Adrenal gland (tissue), 12 donors: ENCODE measurements around the gene MOGAT3. TPM values are rescaled to one million over a fixed set of nuclear protein-coding genes. Genes with fewer than 3 reads are reported as not detected.

Source experiments
- DNase-seq, 7 donors: peaks; one replicate each; pipeline ENCODE4 v3.0.0-alpha.2; 2019 to 2020
- H3K27ac ChIP-seq, 5 donors: fragments of 200-600 bp; sonication (generic) in 4 of 5; 1 replicate in 3 of 5; 2 replicates in 2 of 5; pipeline versions ENCODE4 v1.5.1 to v1.8.0; 2016 to 2020; ENCODE audit warnings: mild to moderate bottlenecking in 1 of 5
- H3K27me3 ChIP-seq: fragments of 200-600 bp; 2 replicates; pipeline ENCODE4 v1.8.0; 2021
- H3K36me3 ChIP-seq, 2 donors: fragments of 200-600 bp; replicated peaks in 1 of 2; 1 replicate in 1 of 2; 2 replicates in 1 of 2; pipeline versions ENCODE4 v1.5.1 to v1.8.0; 2018 to 2022
- H3K4me1 ChIP-seq, 2 donors: fragments of 200-600 bp; replicated peaks in 1 of 2; 1 replicate in 1 of 2; 2 replicates in 1 of 2; pipeline versions ENCODE4 v1.5.1 to v1.8.0; 2018 to 2021
- H3K4me3 ChIP-seq, 4 donors: fragments of 200-600 bp; sonication (generic) in 3 of 4; one replicate each; pipeline ENCODE4 v1.5.1; 2016 to 2018
- H3K9me3 ChIP-seq, 3 donors: fragments of 200-600 bp; sonication (generic) in 1 of 3; replicated peaks in 1 of 3; 1 replicate in 2 of 3; 2 replicates in 1 of 3; pipeline versions ENCODE4 v1.5.1 to v1.8.0; 2016 to 2021
- POLR2A ChIP-seq, 2 donors: fragments of 450-650 bp; IDR thresholded peaks; one replicate each; pipeline ENCODE4 v1.6.1; 2017; ENCODE audit warnings: antibody characterized with exemption in 2 of 2, mild to moderate bottlenecking in 2 of 2, moderate library complexity in 1 of 2
- WGBS, 4 donors: extraction: QIAGEN DNeasy Blood & Tissue Kit in 2 of 4; methylation state at CpG; one replicate each; pipeline versions ENCODE4 v1.1.5 to v1.1.7; 2013 to 2017; 5-methylcytosine and 5-hydroxymethylcytosine counted together
- intact Hi-C, 2 donors: fragments of 100-400 bp; cut with DNase I; formaldehyde crosslinking; loops; one replicate each; pipeline versions ENCODE4 v1.14.1 to v1.15.0; 2022 to 2023
- polyA plus RNA-seq, 3 donors: library from polyadenylated mRNA; stranded (reverse); fragments of 200-250 nt in 2 of 3; fragments of 350-450 nt in 1 of 3; fragmentation: Illumina TruSeq in 1 of 3; extraction: RNeasy Lipid Tissue Mini Kit (QIAGEN cat#74804) in 1 of 3; gene quantifications; one replicate each; pipeline ENCODE4 v1.2.3, GENCODE V29; 2013 to 2014
- total RNA-seq, 9 donors: library from RNA; depleted of rRNA in 4 of 9; stranded (reverse); fragments of >200 nt in 4 of 9; fragments of 120-200 nt in 1 of 9; fragmentation: NEBNext Ultra II Directional in 1 of 9; extraction: Animal tissue kit (Norgen Biotek cat#: 25700) in 1 of 9; gene quantifications; one replicate each; pipeline versions ENCODE4 v1.1.0 to v1.2.4, GENCODE V29; 2013 to 2023
- TF ChIP-seq, protein P1 (sequence below), 6 experiments: fragments of 450-650 bp in 4 of 6; fragments of 200-600 bp in 2 of 6; sonication (generic) in 1 of 6; IDR thresholded peaks; 1 replicate in 5 of 6; 2 replicates in 1 of 6; pipeline versions ENCODE4 v1.5.1 to v1.8.0; 2016 to 2021; ENCODE audit warnings: antibody characterized with exemption in 6 of 6, mild to moderate bottlenecking in 2 of 6, moderate library complexity in 1 of 6
- donor health status: healthy with polysubstance abuse.
- donor health status: Bipolar disorder and iron deficiency.
- donor health status: DM: yes; HTN: yes; CAD: no.
- donor health status: DM: no; HTN: no; CAD: no.
- donor health status: DM: no; HTN: no; CAD: no.
- donor health status: DM: yes; HTN: yes; CAD: no.

MOGAT3 gene
- total and polyA plus RNA-seq, 12 donors, result not detected

DNA sequence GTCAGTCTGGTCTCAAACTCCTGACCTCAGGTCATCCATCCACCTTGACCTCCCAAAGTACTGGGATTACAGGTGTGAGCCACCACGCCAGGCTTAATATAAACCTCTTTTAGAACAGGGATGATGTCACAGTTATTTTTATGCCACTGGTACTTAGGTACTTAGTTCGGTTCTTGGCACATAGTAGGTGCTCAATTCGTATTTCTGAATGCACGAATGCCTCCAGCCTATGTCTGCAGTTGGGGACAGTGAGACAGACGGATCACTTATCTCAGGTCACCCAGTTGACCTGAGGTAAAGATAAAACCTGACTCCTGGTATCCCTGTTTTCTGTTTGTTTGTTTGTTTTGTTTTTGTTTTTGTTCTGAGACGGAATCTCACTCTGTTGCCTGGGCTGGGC is 14.6 kb downstream of the MOGAT3 start:
- WGBS, 4 donors, result 43 to 68% (median 55%) methylated on average over 6 of the region's 6 CpGs
- H3K4me3 ChIP-seq, result no peak overlapping the region

DNA sequence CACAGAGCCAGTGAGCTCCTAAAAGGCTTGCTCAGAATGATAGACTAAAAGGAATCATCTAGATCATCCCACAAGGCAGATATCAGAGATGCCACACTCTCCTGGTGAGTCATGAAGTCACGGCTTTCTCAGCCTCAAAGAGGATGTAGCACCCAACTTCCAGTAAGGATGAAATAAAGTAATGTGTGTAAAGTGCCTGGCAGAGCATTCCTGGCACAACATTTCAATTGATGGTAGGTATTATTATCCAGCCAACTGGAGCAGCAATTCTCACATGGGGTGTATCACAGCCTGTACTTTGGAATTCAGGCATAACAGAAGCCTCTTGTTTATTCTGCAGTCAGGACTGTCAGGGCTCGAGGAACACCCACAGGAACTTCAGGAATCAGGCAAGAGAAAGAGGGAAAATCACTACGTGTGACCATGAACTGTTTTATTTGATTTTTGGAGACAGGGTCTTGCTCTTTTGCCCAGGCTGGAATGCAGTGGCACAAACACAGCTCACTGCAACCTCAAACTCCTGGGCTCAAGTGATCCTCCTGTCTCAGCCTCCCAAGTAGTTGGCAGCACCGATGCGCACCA is 15.5 kb downstream of the MOGAT3 start:
- no peak overlapping the region for H3K27ac ChIP-seq
- H3K36me3 ChIP-seq, result no peaks in the 10 kb centered on the region
- no peak for DNase-seq
- intact Hi-C loops, result no loop called here
- no peak for TF ChIP-seq POLR2A (IDR thresholded peaks at IDR 0.05)
- TF ChIP-seq, protein P1, sequence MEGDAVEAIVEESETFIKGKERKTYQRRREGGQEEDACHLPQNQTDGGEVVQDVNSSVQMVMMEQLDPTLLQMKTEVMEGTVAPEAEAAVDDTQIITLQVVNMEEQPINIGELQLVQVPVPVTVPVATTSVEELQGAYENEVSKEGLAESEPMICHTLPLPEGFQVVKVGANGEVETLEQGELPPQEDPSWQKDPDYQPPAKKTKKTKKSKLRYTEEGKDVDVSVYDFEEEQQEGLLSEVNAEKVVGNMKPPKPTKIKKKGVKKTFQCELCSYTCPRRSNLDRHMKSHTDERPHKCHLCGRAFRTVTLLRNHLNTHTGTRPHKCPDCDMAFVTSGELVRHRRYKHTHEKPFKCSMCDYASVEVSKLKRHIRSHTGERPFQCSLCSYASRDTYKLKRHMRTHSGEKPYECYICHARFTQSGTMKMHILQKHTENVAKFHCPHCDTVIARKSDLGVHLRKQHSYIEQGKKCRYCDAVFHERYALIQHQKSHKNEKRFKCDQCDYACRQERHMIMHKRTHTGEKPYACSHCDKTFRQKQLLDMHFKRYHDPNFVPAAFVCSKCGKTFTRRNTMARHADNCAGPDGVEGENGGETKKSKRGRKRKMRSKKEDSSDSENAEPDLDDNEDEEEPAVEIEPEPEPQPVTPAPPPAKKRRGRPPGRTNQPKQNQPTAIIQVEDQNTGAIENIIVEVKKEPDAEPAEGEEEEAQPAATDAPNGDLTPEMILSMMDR (IDR thresholded peaks at IDR 0.05), result no peak
- H3K4me3 ChIP-seq, result no peak overlapping the region
- H3K9me3 ChIP-seq, result no peaks in the 10 kb centered on the region
- 37 to 54% (median 51%) methylated on average over 5 of the region's 5 CpGs for WGBS, 4 donors
- no peaks in the 10 kb centered on the region for H3K4me1 ChIP-seq
- H3K27me3 ChIP-seq, result peaks cover 20% of the 10 kb centered on the region

More for the DNA sequence above, 14.6 kb downstream of the MOGAT3 start:
- Histone ChIP-seq H3K27ac (no peak overlapping the region), H3K27me3 (peaks cover 11% of the 10 kb centered on the region), H3K36me3 (no peaks in the 10 kb centered on the region), H3K4me1 (no peaks in the 10 kb centered on the region), H3K9me3 (no peaks in the 10 kb centered on the region)
- intact Hi-C loops, result no loop called here
- no peak for TF ChIP-seq POLR2A (IDR thresholded peaks at IDR 0.05)
- TF ChIP-seq, protein P1 (IDR thresholded peaks at IDR 0.05), result no peak
- DNase-seq, result no peak

DNA sequence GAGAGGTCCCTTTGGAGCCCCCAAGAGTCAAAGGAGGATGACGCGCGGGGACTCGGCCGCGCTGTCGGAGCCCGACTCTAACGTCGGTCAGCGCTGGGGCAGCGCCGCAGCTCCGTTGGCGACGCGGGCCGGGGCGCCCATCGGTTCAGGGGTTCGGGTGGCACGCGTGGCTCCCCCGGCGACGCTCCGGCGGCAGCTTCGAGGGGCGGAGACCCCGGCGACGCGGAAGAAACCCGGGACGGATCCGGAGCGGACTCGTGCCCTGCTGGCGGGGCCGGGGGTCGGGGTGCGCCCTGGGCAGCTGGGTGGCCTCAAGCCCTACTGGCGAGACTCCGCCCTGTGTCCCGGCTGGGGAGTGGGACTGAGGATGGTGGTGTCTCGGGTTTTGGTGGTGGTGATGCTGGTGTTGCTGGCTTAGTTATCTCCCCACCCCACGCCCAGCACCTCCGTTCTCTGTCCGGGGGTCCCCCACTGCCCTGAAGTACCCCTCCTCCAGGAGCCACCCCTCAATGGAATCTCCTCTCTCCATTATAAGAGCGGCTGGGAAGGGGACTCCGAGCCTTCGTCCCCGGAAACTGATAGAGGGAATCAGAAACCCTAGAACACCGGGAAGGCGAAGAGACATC is 20.6 kb downstream of the MOGAT3 start, which contains the start of gene NAT16:
NAT16 (minus strand) TSS at position 164 of the 626 bp plus-strand sequence. CDS start 5,486 bp downstream, outside the sequence.
- TF ChIP-seq POLR2A (IDR thresholded peaks at IDR 0.05), result no peak
- TF ChIP-seq, protein P1 (IDR thresholded peaks at IDR 0.05), result no peak
- Histone ChIP-seq H3K9me3 (no peaks in the 10 kb centered on the region), H3K27me3 (peaks cover 59% of the 10 kb centered on the region), H3K4me1 (peaks cover 0 to 5% of the 10 kb centered on the region in 2 donors), H3K4me3 (no peak within 1 kb of the TSS), H3K36me3 (no peaks in the 10 kb centered on the region), H3K27ac (no peak within 1 kb of the TSS)
- no peak for DNase-seq
- 3 to 5% (median 4%) methylated on average over 14 to 56 of the region's 56 CpGs for WGBS, 4 donors
- intact Hi-C loops, result loop anchor here in 1 of 2 donors (5.0 kb wide), 1 partner anchor 52 kb away; no protein-coding TSS in a partner anchor

DNA sequence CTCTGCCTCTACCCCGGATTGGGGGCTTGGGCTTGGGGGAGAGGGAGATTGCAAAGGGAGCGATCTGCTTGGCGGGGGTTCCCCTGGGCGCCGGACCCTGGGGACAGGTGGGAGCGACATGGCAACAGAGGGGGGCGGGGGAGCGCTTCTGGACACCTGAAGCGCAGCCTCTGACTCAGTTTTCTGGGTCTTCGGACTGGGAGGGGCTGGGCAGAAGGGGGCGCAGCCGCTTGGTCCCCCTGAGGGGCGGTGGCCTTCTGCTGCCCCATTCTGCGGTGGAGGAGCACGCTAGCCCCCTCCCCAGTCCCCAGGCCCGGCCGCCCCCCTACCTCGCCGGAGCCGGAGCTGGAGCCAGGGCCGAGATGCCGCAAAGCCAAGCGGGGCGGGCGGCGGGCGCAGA is 21.1 kb downstream of the MOGAT3 start:
- TF ChIP-seq, protein P1 (IDR thresholded peaks at IDR 0.05), result no peak
- TF ChIP-seq POLR2A (IDR thresholded peaks at IDR 0.05), result no peak
- Histone ChIP-seq H3K4me1 (peaks cover 0 to 5% of the 10 kb centered on the region in 2 donors), H3K27me3 (peaks cover 64% of the 10 kb centered on the region), H3K9me3 (no peaks in the 10 kb centered on the region), H3K27ac (no peak overlapping the region), H3K4me3 (no peak overlapping the region), H3K36me3 (no peaks in the 10 kb centered on the region)
- 0 to 13% (median 2%) methylated on average over 3 to 27 of the region's 27 CpGs for WGBS, 4 donors
- no peak for DNase-seq
- intact Hi-C loops, result loop anchor here in 1 of 2 donors (5.0 kb wide), 1 partner anchor 53 kb away; no protein-coding TSS in a partner anchor
